ENCODE data around the gene CHPF.

Gene CHPF

DNA sequence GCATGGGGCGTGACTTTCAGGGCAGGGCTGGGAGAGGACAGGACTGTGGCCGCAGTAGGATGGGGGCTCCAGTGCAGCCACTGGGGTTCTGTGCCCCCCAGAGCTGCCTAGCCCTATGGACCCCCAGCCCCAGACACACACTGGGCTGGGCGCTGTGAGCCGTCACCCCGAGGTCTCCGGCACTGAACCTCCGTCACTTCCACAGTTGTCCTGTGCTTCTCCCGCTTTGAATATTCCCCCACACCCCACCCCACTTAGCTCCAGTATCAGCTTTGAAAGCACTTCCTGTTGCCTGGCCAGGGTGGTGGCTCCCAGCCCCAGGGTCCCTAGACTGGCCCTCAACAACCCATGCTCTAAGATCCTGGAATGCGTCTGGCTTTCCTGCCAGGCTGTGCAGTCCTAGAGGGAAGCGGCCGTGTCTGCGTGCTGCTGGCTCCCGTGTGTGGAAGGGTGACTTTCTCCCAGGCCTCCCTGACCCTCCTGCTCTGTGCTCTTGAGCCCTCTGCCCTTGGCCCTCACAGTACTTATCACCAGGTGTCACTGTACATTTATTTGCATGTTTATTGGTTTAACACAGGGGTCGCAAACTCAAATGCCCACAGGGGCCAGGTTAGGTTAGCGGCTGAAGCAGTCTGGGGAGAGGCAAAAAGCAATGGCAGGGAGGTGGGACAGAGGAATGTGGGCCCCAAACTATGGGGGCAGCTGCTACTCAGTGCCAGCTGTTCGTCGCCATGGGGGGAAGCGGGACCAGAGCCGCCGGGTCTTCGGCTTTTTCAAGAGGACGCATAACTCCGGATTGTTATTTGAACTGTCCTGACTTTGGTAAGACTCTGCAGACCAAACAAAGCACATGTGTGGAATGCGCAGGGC, 17.8 kb upstream of the CHPF start:
- TF ChIP-seq POLR2AphosphoS5 (IDR thresholded peaks at IDR 0.05; ENCODE audit: low read depth, low read length) (no peak), TAF1 (IDR thresholded peaks at IDR 0.05; ENCODE audit: borderline replicate concordance, insufficient read depth, low read length) (no peak), FOXP2 (optimal IDR thresholded peaks at IDR 0.05; ENCODE audit: borderline replicate concordance, extremely low read depth, extremely low read length, insufficient read depth) (no peak), SIN3A (IDR thresholded peaks at IDR 0.05; ENCODE audit: borderline replicate concordance, insufficient read depth, low read length) (no peak)
- TF ChIP-seq, protein P1, sequence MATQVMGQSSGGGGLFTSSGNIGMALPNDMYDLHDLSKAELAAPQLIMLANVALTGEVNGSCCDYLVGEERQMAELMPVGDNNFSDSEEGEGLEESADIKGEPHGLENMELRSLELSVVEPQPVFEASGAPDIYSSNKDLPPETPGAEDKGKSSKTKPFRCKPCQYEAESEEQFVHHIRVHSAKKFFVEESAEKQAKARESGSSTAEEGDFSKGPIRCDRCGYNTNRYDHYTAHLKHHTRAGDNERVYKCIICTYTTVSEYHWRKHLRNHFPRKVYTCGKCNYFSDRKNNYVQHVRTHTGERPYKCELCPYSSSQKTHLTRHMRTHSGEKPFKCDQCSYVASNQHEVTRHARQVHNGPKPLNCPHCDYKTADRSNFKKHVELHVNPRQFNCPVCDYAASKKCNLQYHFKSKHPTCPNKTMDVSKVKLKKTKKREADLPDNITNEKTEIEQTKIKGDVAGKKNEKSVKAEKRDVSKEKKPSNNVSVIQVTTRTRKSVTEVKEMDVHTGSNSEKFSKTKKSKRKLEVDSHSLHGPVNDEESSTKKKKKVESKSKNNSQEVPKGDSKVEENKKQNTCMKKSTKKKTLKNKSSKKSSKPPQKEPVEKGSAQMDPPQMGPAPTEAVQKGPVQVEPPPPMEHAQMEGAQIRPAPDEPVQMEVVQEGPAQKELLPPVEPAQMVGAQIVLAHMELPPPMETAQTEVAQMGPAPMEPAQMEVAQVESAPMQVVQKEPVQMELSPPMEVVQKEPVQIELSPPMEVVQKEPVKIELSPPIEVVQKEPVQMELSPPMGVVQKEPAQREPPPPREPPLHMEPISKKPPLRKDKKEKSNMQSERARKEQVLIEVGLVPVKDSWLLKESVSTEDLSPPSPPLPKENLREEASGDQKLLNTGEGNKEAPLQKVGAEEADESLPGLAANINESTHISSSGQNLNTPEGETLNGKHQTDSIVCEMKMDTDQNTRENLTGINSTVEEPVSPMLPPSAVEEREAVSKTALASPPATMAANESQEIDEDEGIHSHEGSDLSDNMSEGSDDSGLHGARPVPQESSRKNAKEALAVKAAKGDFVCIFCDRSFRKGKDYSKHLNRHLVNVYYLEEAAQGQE (IDR thresholded peaks at IDR 0.05; ENCODE audit: insufficient read depth in 1 of 2, low read depth in 2 of 2, low read length in 2 of 2) = no peak

DNA sequence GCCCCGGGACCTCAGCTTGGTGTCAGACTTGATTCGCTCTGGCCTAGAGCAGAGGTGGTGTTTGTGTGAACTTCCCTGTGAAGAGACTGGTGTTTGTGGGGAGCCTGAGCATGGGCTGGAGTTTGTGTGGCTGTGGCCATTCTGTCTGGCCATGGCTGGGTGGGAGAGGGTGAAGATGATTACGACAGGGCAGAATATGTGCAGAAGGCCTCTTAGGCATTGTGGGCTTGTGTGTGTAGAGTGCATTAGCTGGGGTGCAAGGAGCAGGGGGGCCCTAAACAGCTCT, 17.2 kb upstream of the CHPF start:
- TF ChIP-seq, protein P1 (IDR thresholded peaks at IDR 0.05; ENCODE audit: insufficient read depth in 1 of 2, low read depth in 2 of 2, low read length in 2 of 2) = no peak
- TF ChIP-seq FOXP2 (optimal IDR thresholded peaks at IDR 0.05; ENCODE audit: borderline replicate concordance, extremely low read depth, extremely low read length, insufficient read depth) (no peak), SIN3A (IDR thresholded peaks at IDR 0.05; ENCODE audit: borderline replicate concordance, insufficient read depth, low read length) (no peak), TAF1 (IDR thresholded peaks at IDR 0.05; ENCODE audit: borderline replicate concordance, insufficient read depth, low read length) (no peak), POLR2AphosphoS5 (IDR thresholded peaks at IDR 0.05; ENCODE audit: low read depth, low read length) (no peak)

DNA sequence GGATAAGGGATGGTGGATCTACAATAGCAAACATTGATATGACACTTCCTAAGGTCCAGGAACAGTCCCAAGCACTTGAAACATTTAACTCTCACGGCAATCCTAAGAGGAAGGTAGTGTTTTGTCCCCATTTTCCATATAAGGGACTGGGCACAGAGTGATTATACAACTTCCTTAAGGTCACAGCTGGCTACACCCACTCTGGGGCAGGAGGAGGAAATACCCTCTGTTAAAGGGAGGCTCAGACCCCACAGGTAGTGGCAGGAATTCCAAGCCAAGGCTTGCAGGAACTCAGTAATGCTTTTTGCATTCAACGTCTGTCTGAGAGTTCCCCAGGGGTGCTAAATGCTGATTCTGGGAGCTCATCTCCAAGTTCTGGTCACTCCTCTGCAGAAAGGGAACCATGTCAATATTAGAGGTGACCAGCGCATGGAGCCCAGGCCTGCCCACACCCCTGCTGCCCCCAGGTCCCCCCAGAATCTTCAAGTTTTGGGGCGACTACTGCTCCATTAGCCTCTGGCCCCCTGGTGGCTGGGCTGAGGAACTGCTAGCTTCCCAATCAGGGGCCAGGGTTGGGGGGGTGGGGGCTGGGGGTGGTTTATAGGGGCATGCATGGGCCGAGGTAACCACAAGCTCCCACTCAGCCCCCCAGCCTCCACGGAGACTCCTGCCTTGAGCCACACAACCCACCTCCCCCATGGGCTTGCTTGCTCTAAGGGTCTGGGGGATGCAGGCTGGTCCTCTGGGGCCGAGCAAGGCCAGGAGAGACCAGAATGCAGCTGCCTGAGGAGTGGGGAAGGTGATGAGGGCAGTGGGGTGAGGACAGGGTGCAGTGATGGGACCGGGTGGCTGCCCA, 16.7 kb upstream of the CHPF start:
- TF ChIP-seq SIN3A (IDR thresholded peaks at IDR 0.05; ENCODE audit: borderline replicate concordance, insufficient read depth, low read length) = no peak
- TF ChIP-seq FOXP2 (optimal IDR thresholded peaks at IDR 0.05; ENCODE audit: borderline replicate concordance, extremely low read depth, extremely low read length, insufficient read depth) = no peak
- TF ChIP-seq POLR2AphosphoS5 (IDR thresholded peaks at IDR 0.05; ENCODE audit: low read depth, low read length) = no peak
- TF ChIP-seq, protein P1 (IDR thresholded peaks at IDR 0.05; ENCODE audit: insufficient read depth in 1 of 2, low read depth in 2 of 2, low read length in 2 of 2) = no peak
- no peak for TF ChIP-seq TAF1 (IDR thresholded peaks at IDR 0.05; ENCODE audit: borderline replicate concordance, insufficient read depth, low read length)

DNA sequence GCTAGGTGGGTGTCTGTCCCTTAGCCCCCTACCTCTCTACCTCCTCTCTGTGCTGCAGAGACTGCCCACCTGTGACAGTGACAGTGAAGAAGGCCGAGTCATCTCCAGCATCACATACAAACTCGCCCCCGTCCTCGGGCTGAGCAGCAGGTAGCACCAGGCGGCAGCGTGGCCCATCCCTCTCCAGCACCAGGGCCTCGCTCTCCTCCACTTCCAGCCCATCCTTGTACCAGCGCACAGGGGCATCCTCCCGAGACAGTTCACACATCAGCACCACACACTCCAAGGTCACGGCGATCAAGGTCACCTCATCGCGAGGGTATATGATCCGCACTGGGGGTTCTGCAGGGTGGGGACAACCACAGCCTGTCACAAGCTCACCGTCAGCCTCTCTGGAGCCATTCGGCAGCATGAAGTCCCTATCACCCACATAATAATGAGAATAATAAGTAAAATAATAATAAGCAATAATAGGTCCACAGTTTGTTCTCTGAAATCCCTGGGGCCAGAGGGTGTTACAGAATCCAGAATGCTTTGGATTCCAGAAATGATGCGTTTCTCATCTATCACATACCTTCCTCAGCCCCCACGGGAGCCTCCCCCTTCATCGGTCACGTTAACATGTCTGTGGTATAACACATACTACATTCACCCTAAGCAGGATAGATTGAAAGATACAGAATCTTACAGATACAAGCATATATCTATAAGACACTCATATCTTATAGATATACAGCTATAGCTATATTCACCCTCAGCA, 15.7 kb upstream of the CHPF start:
- no peak for TF ChIP-seq POLR2AphosphoS5 (IDR thresholded peaks at IDR 0.05; ENCODE audit: low read depth, low read length)
- TF ChIP-seq SIN3A (IDR thresholded peaks at IDR 0.05; ENCODE audit: borderline replicate concordance, insufficient read depth, low read length) = no peak
- TF ChIP-seq, protein P1 (IDR thresholded peaks at IDR 0.05; ENCODE audit: insufficient read depth in 1 of 2, low read depth in 2 of 2, low read length in 2 of 2) = no peak
- no peak for TF ChIP-seq TAF1 (IDR thresholded peaks at IDR 0.05; ENCODE audit: borderline replicate concordance, insufficient read depth, low read length)
- TF ChIP-seq FOXP2 (optimal IDR thresholded peaks at IDR 0.05; ENCODE audit: borderline replicate concordance, extremely low read depth, extremely low read length, insufficient read depth) = no peak

Measured in PFSK-1 (cell line).